HG03060 (cell line): ENCODE measurements around the gene MZF1.
"Not testable (repeated sequence)": the region's sequence is repeated elsewhere in the genome, so short reads cannot be mapped to it uniquely, and the experiment has no call there.

Source experiments
- ATAC-seq: cut with Tn5 transposase; IDR thresholded peaks from one replicate; pipeline ENCODE4 v1.9.1; 2021; ENCODE audit warnings: low read depth, moderate number of reproducible peaks; ENCODE audit not compliant: unreplicated experiment

MZF1 gene

DNA sequence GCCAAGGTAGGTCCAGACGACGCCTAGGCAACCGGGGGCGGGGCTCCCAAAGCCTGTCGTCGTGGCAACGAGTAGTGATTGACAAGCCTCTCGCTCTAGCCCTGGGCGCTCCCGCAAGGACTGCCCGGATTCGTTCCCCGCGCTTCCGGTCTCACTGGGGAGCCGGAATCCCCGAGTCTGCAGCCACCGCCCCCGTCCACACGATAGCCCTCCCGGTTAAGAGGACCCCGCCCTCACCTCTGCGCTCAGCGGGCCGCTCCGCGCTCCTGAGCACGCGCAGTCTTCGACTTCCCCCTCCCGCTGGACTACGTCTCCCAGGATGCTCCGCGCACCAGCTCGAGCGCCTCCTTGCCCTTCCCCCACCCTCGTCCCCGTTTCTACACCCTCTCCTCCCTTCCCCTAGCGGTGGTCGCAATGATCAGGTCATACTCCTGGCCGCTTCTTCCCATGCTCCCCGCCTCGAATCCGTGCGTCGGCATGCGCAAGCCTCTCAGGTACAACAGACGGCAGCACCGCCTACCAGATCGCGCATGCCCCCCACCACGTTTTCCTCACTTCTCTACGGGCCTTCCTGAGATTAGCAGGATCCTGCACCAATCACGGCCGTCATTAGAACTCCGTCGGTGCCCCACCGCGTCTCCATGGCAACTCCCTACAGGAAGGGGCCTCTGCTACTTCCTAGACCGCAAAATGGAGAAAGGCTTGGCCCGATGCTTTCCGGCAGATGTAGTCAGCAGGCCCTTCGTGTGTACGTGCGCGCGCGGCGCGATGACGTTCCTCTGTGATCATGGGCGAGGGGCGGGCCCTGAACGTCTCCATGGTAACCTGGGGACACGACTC is at the start of gene MZF1:
MZF1 (minus strand) TSS at position 518 of the 840 bp plus-strand sequence. CDS start 1,946 bp downstream, outside the sequence.
- peak; percentile 40 for ATAC-seq

DNA sequence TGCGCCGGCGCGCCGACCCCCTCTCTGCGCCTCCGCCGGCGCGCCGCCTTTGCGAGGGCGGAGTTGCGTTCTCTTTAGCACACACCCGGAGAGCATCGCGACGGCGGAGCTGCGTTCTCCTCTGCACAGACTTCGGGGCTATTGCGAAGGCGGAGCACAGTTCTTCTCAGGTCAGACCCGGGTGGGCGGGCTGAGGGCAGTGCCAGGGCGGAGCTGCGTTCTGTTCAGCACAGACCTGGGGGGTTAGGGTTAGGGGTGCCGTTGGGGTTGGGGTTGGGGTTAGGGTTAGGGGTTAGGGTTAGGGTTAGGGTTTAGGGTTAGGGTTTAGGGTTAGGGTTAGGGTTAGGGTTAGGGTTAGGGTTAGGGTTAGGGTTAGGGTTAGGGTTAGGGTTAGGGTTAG is 34.1 kb upstream of the MZF1 start:
- ATAC-seq = not testable (repeated sequence)

DNA sequence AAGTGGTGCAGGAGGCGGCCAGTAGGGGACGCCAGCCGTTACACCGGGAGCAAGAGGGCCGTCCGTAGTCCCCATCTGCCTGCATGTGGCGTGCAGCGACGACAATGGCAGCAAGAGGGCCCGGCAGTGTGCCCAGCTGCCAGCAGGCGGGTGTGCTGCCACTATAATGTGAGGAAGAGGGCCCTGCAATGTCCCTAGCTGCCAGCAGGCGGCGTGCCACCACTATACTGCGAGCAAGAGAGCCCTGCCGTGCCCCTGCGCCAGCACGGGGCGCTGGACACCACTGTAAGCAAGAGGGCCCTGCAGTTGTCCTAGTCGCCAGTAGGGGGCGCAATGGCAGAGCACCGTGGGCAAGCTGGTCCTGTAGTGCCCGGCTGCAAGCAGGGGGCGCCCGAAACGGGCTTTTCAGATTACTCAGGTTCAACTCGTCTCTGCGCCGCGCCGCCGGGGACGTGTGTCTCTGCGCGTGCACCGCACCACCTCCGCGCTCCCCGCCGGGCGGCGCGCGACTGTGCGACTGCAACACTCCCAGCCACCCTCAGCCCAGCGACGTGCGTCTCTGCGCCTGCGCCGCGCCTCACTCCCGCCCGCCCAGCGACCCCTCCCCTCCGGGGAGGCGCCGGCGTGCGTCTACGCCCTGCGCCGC is 33.2 kb upstream of the MZF1 start:
- not testable (repeated sequence) for ATAC-seq

DNA sequence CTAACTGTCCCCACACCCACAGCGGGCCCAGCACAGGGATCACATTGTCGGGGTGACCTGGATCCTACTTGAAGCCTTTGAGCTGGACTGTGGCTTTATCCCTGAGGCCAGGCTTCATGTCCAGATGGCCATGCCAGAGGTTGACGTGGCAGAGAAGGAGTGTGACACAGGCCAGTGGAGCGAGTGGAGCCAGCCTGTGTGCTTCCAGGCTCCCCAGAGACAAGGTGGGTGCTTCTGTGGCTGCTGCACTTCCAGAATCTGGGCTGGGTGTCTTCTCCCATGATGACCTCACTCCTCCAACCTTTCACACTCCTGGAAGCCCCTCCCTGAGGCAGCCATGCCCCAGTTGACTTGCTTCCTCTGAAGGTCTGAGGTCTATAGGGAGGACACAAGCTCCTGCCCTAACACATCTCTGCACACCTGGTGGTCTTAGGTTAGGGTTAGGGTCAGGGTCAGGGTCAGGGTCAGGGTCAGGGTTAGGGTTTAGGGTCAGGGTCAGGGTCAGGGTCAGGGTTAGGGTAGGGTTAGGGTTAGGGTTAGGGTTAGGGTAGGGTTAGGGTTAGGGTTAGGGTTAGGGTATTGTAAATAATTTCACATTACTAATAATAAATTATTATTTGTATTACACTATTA is 13.1 kb upstream of the MZF1 start:
- ATAC-seq = no peak

DNA sequence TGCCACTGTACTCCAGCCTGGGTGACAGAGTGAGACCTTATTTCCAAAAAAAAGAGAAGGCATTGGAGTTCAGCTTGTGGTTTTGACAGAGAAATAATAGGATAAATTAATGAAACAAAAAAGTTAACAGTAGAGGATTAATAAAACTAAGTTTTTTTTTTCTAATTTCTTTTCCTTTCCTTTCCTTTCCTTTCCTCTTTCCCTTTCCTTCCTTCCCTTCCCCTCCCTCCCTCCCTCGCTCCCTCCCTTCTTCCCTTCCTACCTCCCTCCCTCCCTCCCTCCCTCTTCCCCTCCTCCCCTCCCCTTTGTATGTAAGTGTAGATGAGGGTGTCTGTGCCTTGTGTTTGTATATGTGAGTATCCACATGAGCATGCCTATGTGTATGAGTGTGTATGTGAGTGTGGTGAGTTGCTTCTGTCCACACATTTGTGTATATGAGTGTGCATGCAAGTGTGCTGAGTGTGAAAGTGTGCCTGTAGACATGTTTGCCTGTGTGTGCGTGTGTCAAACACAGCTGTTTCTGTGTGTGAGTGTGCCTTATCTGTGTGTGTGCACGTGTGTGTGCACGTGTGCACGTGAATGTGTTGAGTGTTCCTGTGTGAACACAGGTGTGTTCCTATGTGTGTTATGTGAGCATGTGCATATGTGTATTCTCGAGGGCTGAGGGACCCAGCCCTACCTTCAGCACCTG is 12.5 kb upstream of the MZF1 start:
- no peak for ATAC-seq

DNA sequence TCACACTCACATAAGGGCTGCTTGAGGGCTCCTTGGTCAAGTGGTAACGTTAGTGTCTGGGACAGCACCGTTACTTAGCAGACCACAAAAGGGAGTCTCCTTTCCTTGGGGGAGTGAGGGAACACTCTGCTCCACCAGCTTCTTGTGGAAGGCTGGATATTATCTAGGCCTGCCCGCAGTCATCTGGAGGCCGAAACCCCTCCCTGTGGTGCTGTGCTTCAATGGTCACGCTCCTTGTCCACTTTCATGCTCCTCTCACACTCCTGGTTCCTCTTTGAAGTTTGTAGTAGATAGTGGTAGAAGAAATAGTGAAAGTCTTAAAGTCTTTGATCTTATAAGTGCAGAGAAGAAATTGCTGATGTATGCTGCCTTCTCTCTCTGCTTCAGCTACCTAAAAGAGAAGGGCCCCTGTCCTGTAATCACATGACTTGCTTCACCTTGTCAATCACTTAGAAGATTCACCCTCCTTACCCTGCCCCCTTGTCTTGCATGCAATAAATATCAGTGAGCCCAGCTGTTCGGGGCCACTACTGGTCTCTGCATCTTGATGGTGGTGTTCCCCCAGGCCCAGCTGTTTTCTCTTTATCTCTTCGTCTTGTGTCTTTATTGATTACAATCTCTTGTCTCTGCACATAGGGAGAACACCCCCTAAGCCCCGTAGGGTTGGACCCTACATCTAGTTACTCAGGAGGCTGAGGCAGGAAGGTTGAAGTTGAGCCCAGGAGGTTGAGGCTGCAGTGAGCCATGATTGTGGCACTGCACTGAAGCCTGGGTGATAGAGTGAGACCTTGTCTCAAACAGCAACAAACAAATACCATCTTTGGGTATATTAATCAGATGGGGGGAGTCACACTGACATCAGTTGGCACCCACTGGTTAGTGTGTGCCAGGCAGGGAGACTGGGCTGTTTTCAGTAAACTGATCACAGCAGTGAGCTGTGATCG is 11.6 kb upstream of the MZF1 start:
- no peak for ATAC-seq

DNA sequence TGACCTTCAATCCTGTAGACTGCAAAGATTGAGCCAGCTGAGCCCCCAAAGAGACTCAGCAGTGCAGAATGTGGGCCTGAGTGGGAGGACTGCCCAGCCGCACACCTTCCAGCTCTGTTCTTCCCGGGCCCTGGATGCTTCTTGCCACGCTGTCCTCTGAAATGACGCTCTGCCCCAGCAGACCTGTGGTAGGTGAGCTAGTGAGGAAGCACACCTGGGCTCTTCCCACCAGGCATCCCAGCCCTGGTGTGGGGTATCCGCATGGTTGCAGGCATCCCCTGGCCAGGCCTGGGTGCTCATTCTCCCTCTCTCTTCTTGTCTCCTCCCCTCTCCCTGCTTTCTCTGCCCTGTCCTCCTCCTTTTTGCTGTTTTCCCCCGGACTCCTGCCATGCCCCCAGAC is 9.8 kb upstream of the MZF1 start:
- no peak for ATAC-seq

DNA sequence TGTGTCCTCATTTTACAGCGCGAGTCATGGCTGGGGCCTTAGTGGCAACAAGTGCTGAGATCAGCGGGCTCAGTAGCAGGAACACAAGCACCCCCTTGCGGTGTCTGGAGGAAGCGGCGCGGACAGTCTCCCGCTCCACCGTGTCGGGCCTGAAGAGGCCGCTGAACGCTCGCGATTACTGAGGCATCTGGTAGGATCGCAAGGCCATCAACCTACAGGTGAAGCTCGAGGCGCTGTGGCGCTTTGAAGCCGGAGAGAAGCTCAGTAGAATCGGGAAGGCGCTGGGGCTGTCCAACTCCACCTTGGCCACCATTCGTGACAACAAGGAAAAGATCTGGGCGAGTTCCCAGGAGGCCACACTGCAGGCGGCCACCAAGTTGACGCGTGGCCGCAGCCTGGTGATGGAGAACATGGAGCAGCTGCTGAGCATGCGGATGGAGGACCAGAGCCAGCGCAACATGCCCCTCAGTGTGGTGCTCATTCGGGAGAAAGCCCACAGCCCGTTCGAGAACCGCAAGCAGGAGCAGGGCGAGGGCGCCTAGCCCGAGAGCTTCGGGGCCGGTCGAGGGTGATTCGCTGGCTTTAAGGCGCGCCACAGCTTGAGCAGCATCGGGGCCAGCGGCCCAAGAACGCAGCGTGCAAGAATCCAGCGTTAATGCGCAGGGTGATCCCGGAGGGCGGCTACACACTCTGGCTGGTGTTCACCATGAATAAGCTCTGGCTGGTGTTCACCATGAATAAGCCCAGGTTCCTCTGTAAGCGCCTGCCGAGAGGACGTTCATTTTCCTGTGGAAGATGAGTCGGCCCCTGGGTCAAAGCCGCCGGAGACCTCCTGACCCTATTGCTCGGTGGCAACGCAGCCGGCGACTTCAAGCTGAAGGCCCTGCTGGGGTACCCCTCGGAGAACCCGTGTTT is 8.3 kb upstream of the MZF1 start:
- ATAC-seq = no peak

DNA sequence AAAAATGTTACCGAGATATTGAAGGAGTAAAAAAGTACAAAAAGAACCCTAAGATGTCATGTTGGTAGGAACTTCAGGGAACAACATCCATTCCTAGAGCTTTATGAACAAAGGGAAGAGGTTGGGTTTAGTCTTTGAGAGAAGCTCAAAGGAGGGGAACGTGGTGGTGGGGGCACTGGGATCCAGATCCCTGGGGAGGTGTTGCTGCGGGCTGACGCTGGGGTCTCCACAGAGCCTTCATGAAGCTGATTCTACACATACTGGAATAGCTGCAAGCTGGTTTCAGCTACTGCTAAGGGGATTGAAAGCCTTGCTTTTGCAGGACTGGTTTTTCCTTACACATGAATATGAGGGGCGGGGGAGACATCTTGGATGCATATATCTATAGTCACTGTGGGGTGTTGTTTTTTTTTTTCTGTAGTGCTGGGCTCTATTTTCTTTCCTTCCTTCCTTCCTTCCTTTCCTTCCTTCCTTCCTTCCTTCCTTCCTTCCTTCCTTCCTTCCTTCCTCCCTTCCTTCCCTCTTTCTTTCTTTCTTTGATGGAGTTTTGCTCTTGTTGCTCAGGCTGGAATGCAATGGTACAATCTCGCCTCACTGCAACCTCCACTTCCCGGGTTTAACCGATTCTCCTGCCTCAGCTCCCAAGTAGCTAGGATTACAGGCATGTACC is 6.5 kb upstream of the MZF1 start:
- ATAC-seq = no peak

DNA sequence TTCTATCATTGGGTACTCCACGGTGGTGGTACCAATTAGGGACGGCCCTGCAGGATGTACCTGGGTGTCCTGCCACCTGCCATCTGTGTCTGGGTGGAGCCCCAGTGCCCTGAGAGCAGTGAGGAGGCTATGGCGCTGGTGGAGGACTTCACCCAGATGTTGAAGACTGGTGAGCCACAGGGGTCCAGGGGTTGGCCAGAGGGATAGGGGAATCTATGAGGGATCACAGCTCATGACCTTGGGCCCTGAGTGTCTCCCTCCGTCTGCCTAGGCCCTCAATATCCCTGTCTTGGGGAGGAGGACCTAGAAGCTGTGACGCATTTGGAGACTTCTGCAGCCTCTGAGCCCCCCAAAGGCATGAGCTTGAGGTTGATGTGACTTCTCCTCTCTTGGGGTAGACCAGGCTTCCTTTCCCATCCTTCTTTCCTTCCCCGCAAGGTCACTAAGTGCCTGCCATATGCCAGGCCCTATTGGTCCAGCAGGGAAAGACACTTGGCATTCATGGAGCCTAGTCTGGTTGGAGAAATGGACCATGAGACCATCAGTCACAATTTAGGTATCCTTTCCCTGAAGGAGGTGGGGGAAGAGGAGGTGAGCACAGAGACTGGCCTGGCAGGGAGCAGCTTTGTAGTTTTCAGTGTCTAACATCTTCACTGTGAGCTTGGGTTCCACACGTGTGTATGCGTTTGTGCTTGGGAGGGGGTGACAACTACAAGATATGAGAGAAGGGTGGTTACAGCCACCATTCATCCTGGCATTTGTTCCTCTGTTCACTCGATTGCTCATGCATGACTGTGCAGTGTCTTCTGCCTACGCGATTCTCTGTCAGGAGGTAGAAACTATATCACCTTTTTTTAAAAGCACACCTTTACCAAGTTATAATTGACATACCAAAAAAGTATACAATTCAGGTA is 5.1 kb upstream of the MZF1 start:
- no peak for ATAC-seq

DNA sequence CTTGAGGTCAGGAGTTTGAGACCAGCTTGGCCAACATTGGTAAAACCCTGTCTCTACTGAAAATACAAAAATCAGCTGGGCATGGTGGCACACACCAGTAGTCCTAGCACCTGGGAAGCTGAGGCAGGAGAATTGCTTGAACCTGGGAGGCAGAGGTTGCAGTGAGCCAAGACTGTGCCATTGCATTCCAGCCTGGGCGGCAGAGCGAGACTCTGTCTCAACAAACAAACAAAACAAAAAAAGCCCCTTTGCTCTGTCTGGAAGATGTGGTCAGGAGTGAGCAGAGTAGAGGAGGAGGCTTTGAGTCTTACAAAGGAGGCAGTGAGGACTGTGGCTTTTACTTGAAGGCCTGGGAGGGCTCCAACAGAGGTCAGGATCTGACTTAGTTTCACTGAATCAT is 4.4 kb upstream of the MZF1 start:
- not testable (repeated sequence) for ATAC-seq

DNA sequence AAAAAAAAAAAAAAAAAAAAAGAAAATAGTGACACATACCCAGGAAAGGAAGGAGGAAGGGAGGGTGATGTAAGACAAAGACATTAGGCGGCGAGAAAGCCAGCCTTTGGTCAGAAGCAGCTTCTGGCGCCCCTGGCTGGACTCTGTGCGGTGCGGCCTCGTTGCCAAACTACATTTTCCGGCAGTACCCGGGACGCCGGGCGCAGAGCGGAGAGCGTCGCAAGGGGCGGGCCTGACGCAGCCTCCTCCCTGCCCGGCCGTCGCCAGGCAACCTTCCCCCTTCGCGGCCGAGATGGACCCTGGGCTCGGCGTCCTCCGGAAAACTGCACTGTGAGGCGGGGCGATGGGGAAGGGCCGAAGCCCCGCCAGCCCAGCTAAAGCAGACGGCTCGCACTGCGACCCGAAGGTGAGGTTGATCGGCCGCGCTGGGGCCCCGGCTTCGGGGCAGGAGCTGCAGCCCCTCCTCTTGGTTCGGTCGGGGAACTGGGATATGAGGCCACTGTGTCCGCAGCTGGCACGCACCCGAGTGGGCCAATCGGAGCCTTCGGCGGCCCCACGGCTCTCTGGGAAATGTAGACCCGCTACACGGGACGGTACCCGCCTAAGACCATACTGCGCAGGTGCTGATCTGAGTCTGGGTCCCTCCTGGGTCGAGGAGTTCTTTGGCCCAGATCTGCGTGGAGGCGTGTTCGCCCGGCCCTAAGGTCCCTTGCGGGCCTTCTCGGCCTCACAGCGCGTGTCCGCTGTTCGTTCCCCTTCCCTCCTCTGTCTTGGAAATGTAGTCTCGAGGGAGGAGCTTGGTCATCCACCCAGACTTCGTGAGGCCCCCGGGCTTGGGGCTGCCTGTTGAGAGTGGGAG is 2.3 kb upstream of the MZF1 start:
- ATAC-seq = peak; percentile 30

DNA sequence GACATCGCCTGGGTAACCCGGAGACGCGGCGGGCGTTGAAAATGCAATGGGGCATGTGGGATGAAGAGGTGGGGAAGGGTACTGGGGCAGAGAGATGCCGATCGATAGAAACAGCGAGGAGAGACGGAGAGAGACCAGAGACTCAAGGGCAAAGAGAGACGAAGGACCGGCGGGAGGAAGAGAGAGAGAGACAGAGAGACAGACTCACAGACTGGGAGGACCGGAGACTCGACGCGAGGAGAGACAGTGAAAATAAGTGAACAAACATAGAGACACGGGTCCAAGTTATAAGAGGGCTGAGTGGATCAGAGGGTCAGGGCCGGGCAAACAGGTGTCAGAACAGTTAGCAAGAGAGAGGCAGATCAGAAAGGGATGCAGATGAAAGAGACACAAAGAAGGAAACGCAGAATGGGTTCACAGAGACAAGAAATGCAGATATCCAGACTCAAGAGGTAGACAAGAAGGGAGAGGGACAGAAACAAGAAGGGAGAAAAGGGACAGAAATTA is 576 bp upstream of the MZF1 start:
- no peak for ATAC-seq

DNA sequence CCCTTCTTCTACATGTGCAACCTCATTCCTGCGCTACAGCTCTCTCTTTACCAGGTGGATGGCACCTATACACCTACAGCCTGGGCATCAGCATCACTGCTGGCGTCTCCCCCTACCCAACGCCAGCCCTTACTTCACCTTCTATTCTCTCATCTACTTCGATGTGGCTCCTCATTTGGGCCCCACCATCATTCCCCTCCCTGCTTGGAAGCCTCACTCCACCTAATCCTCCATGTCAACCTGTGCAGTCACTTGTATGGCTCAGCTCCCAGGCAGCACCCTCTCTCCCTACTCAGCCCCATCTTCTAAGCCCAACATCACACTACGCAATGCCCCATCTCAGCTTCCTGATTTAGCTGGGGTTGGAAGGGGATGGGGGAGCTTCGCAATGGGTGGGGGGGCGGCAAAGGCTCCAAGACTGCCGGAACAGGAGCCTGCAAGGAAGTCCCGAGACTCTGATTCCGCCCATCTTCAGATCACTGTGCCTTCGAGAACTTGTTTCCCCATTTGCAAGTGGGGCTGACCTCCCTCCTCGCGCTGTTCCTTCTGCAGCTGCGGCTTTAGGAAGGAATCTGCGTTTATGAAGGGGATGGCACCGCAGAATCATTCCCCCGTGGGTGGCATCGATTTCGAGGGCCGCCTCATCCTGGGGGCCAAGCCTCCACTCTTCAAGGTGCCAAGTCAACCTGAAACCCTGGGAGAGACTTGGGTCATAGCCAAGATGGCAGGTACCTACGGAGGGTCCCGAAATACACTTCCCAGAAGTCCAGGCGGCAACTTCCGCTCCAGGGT is 913 bp downstream of the MZF1 start:
- no peak for ATAC-seq

DNA sequence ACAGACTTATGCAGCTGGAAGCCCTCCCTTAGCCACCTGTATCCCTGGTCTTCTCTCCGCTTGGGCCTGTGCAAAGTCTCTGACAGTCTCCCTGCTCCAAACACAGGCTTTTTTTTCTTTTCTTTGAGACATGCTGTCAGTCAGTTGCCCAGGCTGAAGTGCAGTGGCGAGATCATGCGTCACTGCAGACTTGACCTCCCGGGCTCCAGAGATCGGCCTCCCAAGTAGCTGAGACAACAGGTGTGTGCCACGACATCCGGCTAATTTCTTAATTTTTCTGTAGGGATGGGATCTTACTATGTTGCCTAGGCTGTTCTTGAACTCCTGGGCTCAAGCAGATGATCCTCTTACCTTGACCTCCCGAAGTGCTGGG is 1.6 kb downstream of the MZF1 start:
- ATAC-seq = no peak
